NCI-H146 treated with DMSO at 0.1 percent for 48 hours (cell line): ENCODE measurements around the gene CACNG4.

ENCODE experiments used
- DNase-seq: peaks from one replicate; lab custom pipeline; 2025; ENCODE audit not compliant: unreplicated experiment; lab: John Stamatoyannopoulos, UW

The CACNG4 gene

GRCh38 chr17:66943484-66943883 is 21.0 kb upstream of the CACNG4 start:
- DNase-seq = no peak

GRCh38 chr17:66944351-66945146 is 20.0 kb upstream of the CACNG4 start:
- DNase-seq = no peak

GRCh38 chr17:66945147-66945835 is 19.2 kb upstream of the CACNG4 start:
- DNase-seq = no peak

GRCh38 chr17:66946251-66946650 is 18.3 kb upstream of the CACNG4 start:
- no peak for DNase-seq

- no peak for DNase-seq
Observed at GRCh38 chr17:66947311-66947710, 17.2 kb upstream of the CACNG4 start.

GRCh38 chr17:66948061-66948750 is 16.3 kb upstream of the CACNG4 start:
- no peak for DNase-seq

- DNase-seq = no peak
Observed at GRCh38 chr17:66949501-66949900, 15.0 kb upstream of the CACNG4 start.

- DNase-seq = no peak
Observed at GRCh38 chr17:66950325-66950724, 14.2 kb upstream of the CACNG4 start.

GRCh38 chr17:66950886-66951604 is 13.5 kb upstream of the CACNG4 start:
- no peak for DNase-seq

- DNase-seq = no peak
Observed at GRCh38 chr17:66951605-66951953, 12.9 kb upstream of the CACNG4 start.

GRCh38 chr17:66952031-66952524 is 12.4 kb upstream of the CACNG4 start:
- DNase-seq = no peak

- no peak for DNase-seq
Observed at GRCh38 chr17:66952681-66953629, 11.6 kb upstream of the CACNG4 start.

- DNase-seq = no peak
Observed at GRCh38 chr17:66953630-66954020, 10.9 kb upstream of the CACNG4 start.

- no peak for DNase-seq
Observed at GRCh38 chr17:66954632-66955031, 9.9 kb upstream of the CACNG4 start.

- no peak for DNase-seq
Observed at GRCh38 chr17:66955821-66956220, 8.7 kb upstream of the CACNG4 start.

GRCh38 chr17:66956941-66957340 is 7.6 kb upstream of the CACNG4 start:
- DNase-seq = no peak

GRCh38 chr17:66957343-66957742 is 7.2 kb upstream of the CACNG4 start:
- no peak for DNase-seq

- no peak for DNase-seq
Observed at GRCh38 chr17:66957951-66958579, 6.4 kb upstream of the CACNG4 start.

GRCh38 chr17:66959641-66960375 is 4.7 kb upstream of the CACNG4 start:
- no peak for DNase-seq
